NCI-H524 (cell line): ENCODE results near the gene PIAS1.
"Not testable (repeated sequence)": the region's sequence is repeated elsewhere in the genome, so short reads cannot be mapped to it uniquely, and the experiment has no call there.

Source experiments
- DNase-seq, 2 experiments: peaks; one replicate each; lab custom pipeline; 2025; lab: John Stamatoyannopoulos, UW

PIAS1 gene

GRCh38 chr15:68183616-68184315 is 129.7 kb downstream of the PIAS1 start:
- no peak for DNase-seq

GRCh38 chr15:68184616-68185480 is 130.7 kb downstream of the PIAS1 start:
- DNase-seq, result no peak

- DNase-seq, result no peak
Observed at GRCh38 chr15:68186671-68187397, 132.7 kb downstream of the PIAS1 start.

- DNase-seq, result no peak
Observed at GRCh38 chr15:68187559-68187958, 133.4 kb downstream of the PIAS1 start.

- DNase-seq, result no peak
Observed at GRCh38 chr15:68188647-68189046, 134.5 kb downstream of the PIAS1 start.

DNA sequence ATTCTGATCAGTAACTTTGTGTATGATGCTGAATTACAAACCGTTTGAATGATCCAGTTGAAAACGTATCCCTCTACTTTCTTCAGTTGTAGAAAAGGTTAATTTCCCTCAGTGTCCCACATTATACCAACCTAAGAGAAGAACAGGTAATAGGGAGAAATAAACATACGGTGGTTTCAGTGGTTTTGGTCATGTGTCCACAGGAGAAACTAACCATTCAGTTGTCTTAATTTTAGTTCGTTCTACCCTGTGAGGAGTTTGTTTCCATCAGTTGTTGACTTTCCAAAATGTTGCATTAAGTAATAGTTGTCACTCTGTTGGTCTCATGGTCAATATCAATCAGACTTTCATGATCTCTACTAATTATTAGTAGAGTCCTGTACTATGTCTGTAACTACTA is 135.9 kb downstream of the PIAS1 start:
- no peak for DNase-seq

GRCh38 chr15:68191555-68191954 is 137.4 kb downstream of the PIAS1 start:
- no peak for DNase-seq

DNA sequence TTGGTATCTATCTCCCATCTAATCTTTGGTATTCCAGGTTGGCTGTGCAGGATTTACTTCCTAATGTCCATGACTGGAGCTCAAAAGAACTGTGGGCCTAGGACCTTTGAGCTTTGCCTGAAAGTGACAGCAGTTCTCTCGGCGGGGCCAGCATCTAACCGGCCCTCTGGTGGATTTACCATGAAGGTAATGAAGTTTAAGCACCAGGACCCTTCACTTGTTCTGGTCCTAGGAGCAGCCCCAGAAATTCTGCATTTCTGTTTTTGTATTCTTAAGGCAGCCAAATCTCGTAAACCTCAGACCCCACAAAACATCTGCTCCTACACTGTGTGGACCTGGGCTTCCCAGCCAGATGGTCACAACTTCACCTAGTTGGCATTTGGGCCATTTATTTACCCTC is 138.0 kb downstream of the PIAS1 start:
- no peak for DNase-seq

- DNase-seq, result no peak
Observed at GRCh38 chr15:68192804-68193486, 138.8 kb downstream of the PIAS1 start.

- no peak for DNase-seq
Observed at GRCh38 chr15:68195336-68196112, 141.4 kb downstream of the PIAS1 start.

DNA sequence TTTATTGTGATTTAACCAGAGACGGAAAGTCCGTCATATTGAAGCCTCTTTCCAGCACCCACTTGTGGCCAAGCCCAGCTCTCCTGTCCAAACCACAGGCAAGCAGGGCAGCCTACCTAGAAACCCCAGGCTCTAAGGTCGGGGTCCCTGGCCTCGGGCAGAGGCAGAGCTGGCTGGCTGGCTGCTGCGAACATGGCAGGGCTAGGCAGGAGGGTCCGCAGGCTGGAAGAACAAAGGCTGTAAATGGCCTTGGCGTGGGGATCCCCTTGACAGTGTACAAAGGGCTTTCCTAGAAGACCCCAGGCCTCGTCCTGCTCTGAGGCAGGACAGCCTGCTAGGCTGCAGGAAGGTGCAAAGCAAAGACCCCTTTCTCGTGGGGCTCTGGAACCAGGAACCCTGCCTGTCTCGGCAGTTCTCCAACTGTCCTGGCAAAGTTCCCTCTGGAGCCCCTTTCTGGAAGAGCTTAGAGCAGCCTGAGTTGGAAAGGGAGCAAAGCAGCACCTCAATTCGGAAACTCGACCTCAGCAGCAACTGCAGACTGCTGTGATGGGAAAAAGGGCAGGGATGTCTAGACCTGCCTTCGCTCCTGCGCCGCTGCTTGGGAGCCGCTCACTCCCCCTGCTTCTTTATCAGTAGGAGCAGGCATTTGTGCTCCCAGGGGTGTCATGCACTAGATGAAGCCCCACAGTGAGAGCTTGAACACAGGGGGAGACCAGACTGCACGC is 142.5 kb downstream of the PIAS1 start:
- no peak for DNase-seq

- no peak for DNase-seq
Observed at GRCh38 chr15:68197170-68197492, 143.0 kb downstream of the PIAS1 start.

DNA sequence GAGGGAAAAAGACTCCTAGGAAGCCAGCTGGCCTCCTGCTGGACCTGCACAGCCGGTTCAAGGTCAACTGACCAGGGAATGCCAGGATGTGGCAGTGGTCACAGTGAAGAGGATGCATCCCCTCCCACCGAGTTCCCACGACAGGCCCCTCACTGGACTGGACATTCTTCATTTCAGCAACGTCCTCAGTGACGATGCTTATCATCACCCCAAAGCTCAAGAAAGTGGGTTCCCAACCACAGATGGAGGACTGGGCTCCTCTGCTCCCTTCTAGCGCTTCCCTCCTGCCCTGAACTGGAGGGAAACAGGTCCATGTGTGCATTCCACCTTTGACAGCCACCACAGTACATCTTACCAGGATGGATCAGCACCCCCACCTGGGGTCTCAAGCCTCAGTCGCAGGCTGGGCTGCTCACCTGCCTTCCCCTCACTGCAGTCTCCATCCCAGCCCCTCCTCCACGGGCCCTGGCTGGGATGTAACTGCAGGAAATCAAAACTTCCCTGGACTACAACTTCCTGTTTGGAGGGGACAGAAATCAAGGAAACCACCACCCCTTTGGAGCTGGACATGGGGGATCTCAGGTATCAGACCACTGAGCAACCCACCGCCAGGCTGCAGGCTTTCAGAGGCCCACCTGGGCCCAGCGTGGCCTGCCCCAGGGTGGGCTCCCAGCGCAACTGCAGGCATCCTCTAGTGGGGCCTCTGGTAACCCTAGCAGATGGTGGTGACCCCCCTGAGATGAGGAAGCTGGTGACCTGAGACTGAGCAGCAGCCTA is 143.7 kb downstream of the PIAS1 start:
- DNase-seq, result no peak

- no peak for DNase-seq
Observed at GRCh38 chr15:68199340-68199739, 145.2 kb downstream of the PIAS1 start.

GRCh38 chr15:68200016-68200861 is 146.1 kb downstream of the PIAS1 start:
- DNase-seq, result no peak

- DNase-seq, result no peak
Observed at GRCh38 chr15:68201153-68201878, 147.2 kb downstream of the PIAS1 start.

DNA sequence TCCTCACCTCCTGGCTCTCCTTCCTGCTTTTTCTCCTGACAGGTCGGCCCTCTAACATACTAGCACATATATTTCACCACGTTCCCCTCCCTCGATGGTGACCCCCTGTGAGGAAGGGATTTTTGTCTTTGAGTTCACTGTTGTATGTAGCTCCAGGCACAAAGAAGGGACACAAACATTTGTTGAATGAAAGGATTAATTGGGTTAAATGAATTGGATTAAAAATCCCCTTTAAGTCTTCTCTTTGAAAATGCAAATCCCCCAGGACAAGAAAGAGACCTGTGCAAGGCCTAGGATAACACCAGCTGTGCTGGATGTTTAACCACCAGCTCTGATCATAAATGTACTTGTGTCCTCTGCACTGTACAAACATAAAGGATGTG is 147.8 kb downstream of the PIAS1 start:
- DNase-seq, result peak in 1 of 2 experiments; percentile 62

DNA sequence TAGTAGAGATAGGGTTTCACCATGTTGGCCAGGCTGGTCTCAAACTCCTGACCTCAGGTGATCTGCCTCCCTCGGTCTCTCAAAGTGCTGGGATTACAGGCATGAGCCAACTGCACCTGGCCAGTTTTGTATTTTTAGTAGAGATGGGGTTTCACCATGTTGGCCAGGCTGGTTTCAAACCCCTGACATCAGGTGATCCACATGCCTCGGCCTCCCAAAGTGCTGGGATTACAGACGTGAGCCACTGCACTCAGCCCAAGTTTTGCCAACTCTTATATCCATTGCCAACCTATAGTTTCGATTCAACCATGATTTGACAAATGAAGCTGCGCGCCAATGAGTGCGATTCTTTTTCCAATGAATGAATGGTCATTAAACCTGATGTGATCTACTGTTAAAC is 148.9 kb downstream of the PIAS1 start:
- DNase-seq, result not testable (repeated sequence)
